SH-SY5Y (cell line): ENCODE measurements around the gene ACSM2A.

Experiments used
- GATA2 ChIP-seq: IDR thresholded peaks from 2 replicates; pipeline ENCODE4 v1.6.1; 2011; ENCODE audit warnings: mild to moderate bottlenecking, low read depth, low read length
- GATA3 ChIP-seq: IDR thresholded peaks from 2 replicates; pipeline ENCODE4 v1.6.1; 2011; ENCODE audit warnings: low read depth, mild to moderate bottlenecking, low read length, moderate library complexity

DNA sequence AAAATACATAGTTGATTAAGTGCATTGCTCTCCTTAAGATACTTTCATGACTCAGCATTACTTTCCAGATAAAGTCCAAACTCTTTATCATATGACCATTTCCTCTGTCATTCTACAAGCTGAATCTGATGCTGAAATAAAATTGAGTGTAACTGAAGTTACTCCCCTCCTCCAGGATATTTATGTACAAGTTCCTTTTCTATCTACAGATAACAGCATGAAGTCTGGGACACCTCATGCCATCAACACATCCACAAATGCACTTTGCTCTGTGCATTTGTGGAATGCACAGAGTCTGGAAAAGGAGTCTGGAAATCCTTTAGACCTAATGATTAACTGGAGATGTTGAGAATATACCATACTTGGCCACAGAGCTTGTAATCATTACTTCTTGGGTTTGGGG lies 64.4 kb downstream of the ACSM2A start:
- TF ChIP-seq GATA3: no peak
- no peak for TF ChIP-seq GATA2
